CD14-positive monocyte (primary cell): ENCODE data around the gene LGI4. TPM values are rescaled to one million over a fixed set of nuclear protein-coding genes. Genes with fewer than 3 reads are reported as not detected.
"Not testable (repeated sequence)": the region's sequence is repeated elsewhere in the genome, so short reads cannot be mapped to it uniquely, and the experiment has no call there.

Experiments used
- DNase-seq, 3 donors: peaks; one replicate each; pipeline ENCODE4 v3.0.0-alpha.2; 2011 to 2022
- H2AFZ ChIP-seq: 2 replicates; pipeline ENCODE4 v1.6.0; 2012; ENCODE audit warnings: mild to moderate bottlenecking, low read depth, low read length, inconsistent platforms; ENCODE audit not compliant: insufficient read depth, poor library complexity, severe bottlenecking
- H3K27ac ChIP-seq, 2 donors: 1 replicate in 1 of 2; 2 replicates in 1 of 2; pipeline ENCODE4 v1.5.1; 2012 to 2013; ENCODE audit warnings: low read length in 2 of 2, control low read depth in 1 of 2, inconsistent platforms in 1 of 2, low read depth in 1 of 2, mild to moderate bottlenecking in 1 of 2
- H3K27me3 ChIP-seq, 2 donors: one replicate each; pipeline versions ENCODE4 v1.6.0 to v1.6.1; 2011 to 2013; ENCODE audit warnings: low read length in 2 of 2; ENCODE audit not compliant: control insufficient read depth in 2 of 2, insufficient read depth in 2 of 2
- H3K36me3 ChIP-seq, 2 donors: replicated peaks in 1 of 2; 1 replicate in 1 of 2; 2 replicates in 1 of 2; pipeline versions ENCODE4 v1.5.1 to v1.6.1; 2012 to 2013; ENCODE audit warnings: low read length in 2 of 2, control low read depth in 1 of 2, inconsistent platforms in 1 of 2, mild to moderate bottlenecking in 1 of 2; ENCODE audit not compliant: insufficient read depth in 2 of 2, control insufficient read depth in 1 of 2
- H3K4me1 ChIP-seq, 2 donors: 1 replicate in 1 of 2; 2 replicates in 1 of 2; pipeline versions ENCODE4 v1.5.1 to v1.6.1; 2012 to 2013; ENCODE audit warnings: low read length in 2 of 2, control low read depth in 1 of 2, inconsistent platforms in 1 of 2, mild to moderate bottlenecking in 1 of 2, moderate library complexity in 1 of 2; ENCODE audit not compliant: insufficient read depth in 2 of 2, control insufficient read depth in 1 of 2
- H3K4me2 ChIP-seq: replicated peaks from 2 replicates; pipeline ENCODE3; 2012; ENCODE audit warnings: low read length, moderate library complexity, mild to moderate bottlenecking; ENCODE audit not compliant: poor library complexity, severe bottlenecking; ENCODE audit errors: extremely low read depth
- H3K4me3 ChIP-seq, 3 experiments: fragments of 200-600 bp in 1 of 3; sonication (generic) in 1 of 3; replicated peaks in 1 of 3; 1 replicate in 2 of 3; 2 replicates in 1 of 3; pipeline ENCODE4 v1.5.1; 2011 to 2013; ENCODE audit warnings: low read length in 3 of 3, mild to moderate bottlenecking in 3 of 3, control low read depth in 2 of 3, low read depth in 2 of 3, inconsistent platforms in 1 of 3, moderate library complexity in 1 of 3
- H3K79me2 ChIP-seq: 2 replicates; pipeline ENCODE4 v1.6.0; 2012; ENCODE audit warnings: mild to moderate bottlenecking, control low read depth, inconsistent platforms, low read length, moderate library complexity; ENCODE audit not compliant: insufficient read depth
- H3K9ac ChIP-seq: 2 replicates; pipeline ENCODE4 v1.6.0; 2017; ENCODE audit warnings: low read length, mild to moderate bottlenecking; ENCODE audit not compliant: insufficient read depth, poor library complexity, severe bottlenecking
- H3K9me3 ChIP-seq, 2 donors: replicated peaks in 1 of 2; 1 replicate in 1 of 2; 2 replicates in 1 of 2; pipeline versions ENCODE4 v1.5.1 to v1.6.1; 2012 to 2013; ENCODE audit warnings: low read length in 2 of 2, control low read depth in 1 of 2; ENCODE audit not compliant: control insufficient read depth in 1 of 2, insufficient read depth in 1 of 2
- H4K20me1 ChIP-seq: 2 replicates; pipeline ENCODE4 v1.6.0; 2012; ENCODE audit warnings: mild to moderate bottlenecking, low read length, control low read depth, moderate library complexity; ENCODE audit not compliant: insufficient read depth
- H3K27ac Mint-ChIP-seq, 7 donors: one replicate each; pipeline ENCODE4 v1.8.0; 2020; ENCODE audit warnings: mild to moderate bottlenecking in 7 of 7, mixed read lengths in 7 of 7, moderate library complexity in 6 of 7, inconsistent platforms in 2 of 7
- H3K27me3 Mint-ChIP-seq, 3 donors: one replicate each; pipeline ENCODE4 v1.8.0; 2021 to 2022; ENCODE audit warnings: low read depth in 3 of 3, mild to moderate bottlenecking in 3 of 3, mixed read lengths in 3 of 3, moderate library complexity in 3 of 3, inconsistent platforms in 1 of 3
- H3K36me3 Mint-ChIP-seq, 2 donors: one replicate each; pipeline ENCODE4 v1.8.0; 2020; ENCODE audit warnings: mixed read lengths in 2 of 2, inconsistent platforms in 1 of 2, mild to moderate bottlenecking in 1 of 2
- H3K4me1 Mint-ChIP-seq: one replicate; pipeline ENCODE4 v1.8.0; 2020; ENCODE audit warnings: mild to moderate bottlenecking, mixed read lengths
- H3K4me3 Mint-ChIP-seq, 2 donors: one replicate each; pipeline ENCODE4 v1.8.0; 2020; ENCODE audit warnings: mild to moderate bottlenecking in 2 of 2, mixed read lengths in 2 of 2, moderate library complexity in 1 of 2
- H3K9me3 Mint-ChIP-seq, 7 donors: one replicate each; pipeline ENCODE4 v1.8.0; 2020 to 2022; ENCODE audit warnings: mixed read lengths in 7 of 7, mild to moderate bottlenecking in 6 of 7, moderate library complexity in 6 of 7, inconsistent platforms in 2 of 7
- WGBS: methylation state at CpG from one replicate; pipeline ENCODE4 v1.1.5; 2013; ENCODE audit warnings: missing lambda C conversion rate; ENCODE audit not compliant: insufficient coverage; 5-methylcytosine and 5-hydroxymethylcytosine counted together
- intact Hi-C, 2 donors: fragments of 100-400 bp; cut with micrococcal nuclease; formaldehyde crosslinking; loops; one replicate each; pipeline versions ENCODE4 v1.15.0 to v1.15.1; 2023
- polyA plus RNA-seq, 3 donors: library from polyadenylated mRNA; depleted of rRNA in 1 of 3; unstranded in 2 of 3; stranded (reverse) in 1 of 3; fragments of 300-500 nt in 2 of 3; fragments of >200 nt in 1 of 3; fragmentation: Illumina TruSeq in 2 of 3; gene quantifications; 1 replicate in 2 of 3; 2 replicates in 1 of 3; pipeline ENCODE4 v1.2.3, GENCODE V29; 2012 to 2021
- TF ChIP-seq, protein P1 (sequence below): fragments of 200-600 bp; IDR thresholded peaks from one replicate; pipeline ENCODE4 v1.8.0; 2022; ENCODE audit warnings: antibody characterized with exemption, mild to moderate bottlenecking

Gene LGI4
- polyA plus RNA-seq, 3 donors: 1.1 TPM; not detected in 2

DNA sequence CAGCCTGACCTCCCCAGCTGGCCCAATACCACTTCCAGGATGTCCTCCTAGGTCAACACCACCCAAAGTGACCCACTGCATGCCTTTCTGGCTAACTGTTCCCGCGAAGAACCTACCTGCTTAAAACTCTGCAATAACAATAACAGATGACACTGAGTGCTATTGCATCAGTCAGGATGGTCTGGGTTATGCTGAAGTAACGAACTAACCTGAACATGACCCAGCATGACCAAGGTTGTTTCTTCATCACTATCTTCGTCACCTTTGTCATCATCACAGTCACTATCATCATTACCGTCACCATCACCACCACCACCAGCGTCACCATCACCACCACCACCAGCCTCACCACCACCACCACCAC lies 29.8 kb downstream of the LGI4 start:
- peaks cover 4 to 11% (median 5%) of the 10 kb centered on the region in 3 donors for H3K27me3 Mint-ChIP-seq
- H3K9me3 ChIP-seq: peaks cover 12 to 17% of the 10 kb centered on the region in 2 donors
- H3K4me3 ChIP-seq: no peak overlapping the region
- no peaks in the 10 kb centered on the region for H3K27me3 ChIP-seq
- H4K20me1 ChIP-seq: no peaks in the 10 kb centered on the region
- no peak overlapping the region for H3K4me2 ChIP-seq
- TF ChIP-seq, protein P1, sequence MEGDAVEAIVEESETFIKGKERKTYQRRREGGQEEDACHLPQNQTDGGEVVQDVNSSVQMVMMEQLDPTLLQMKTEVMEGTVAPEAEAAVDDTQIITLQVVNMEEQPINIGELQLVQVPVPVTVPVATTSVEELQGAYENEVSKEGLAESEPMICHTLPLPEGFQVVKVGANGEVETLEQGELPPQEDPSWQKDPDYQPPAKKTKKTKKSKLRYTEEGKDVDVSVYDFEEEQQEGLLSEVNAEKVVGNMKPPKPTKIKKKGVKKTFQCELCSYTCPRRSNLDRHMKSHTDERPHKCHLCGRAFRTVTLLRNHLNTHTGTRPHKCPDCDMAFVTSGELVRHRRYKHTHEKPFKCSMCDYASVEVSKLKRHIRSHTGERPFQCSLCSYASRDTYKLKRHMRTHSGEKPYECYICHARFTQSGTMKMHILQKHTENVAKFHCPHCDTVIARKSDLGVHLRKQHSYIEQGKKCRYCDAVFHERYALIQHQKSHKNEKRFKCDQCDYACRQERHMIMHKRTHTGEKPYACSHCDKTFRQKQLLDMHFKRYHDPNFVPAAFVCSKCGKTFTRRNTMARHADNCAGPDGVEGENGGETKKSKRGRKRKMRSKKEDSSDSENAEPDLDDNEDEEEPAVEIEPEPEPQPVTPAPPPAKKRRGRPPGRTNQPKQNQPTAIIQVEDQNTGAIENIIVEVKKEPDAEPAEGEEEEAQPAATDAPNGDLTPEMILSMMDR: no peak
- 88% methylated on average over 4 of the region's 6 CpGs for WGBS
- H3K4me1 Mint-ChIP-seq: no peaks in the 10 kb centered on the region
- no peaks in the 10 kb centered on the region for H3K4me1 ChIP-seq
- intact Hi-C loops: no loop called here
- no peak overlapping the region for H3K27ac ChIP-seq
- H3K27ac Mint-ChIP-seq: no peak overlapping the region
- no peaks in the 10 kb centered on the region for H3K36me3 ChIP-seq
- no peak overlapping the region for H3K4me3 Mint-ChIP-seq
- no peaks in the 10 kb centered on the region for H3K36me3 Mint-ChIP-seq
- peaks cover 0 to 9% (median 2%) of the 10 kb centered on the region in 7 donors for H3K9me3 Mint-ChIP-seq
- no peak overlapping the region for H3K9ac ChIP-seq
- DNase-seq: no peak
- no peak overlapping the region for H2AFZ ChIP-seq
- H3K79me2 ChIP-seq: no peaks in the 10 kb centered on the region

DNA sequence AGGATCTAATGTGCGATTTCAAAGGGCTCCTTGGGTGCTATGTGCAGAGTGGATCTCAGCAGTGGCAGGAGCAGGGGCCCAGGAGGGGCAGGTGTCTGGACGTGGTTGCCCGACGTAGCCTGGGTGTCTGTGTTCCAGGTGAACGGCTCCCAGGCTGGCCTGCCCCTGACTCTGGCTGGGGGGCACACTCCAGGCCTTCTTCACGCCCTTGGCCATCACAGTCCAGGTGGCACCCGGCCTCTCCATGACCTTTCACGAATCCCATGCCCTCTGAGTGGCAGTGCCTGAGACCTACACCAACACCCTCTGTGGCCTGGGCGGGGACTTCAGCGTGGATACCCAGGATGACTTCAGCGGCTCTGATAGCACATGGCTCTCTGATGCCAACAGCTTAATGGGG lies 30.5 kb downstream of the LGI4 start:
- H3K27me3 Mint-ChIP-seq: peaks cover 0 to 7% (median 0%) of the 10 kb centered on the region in 3 donors
- H2AFZ ChIP-seq: no peak overlapping the region
- no peaks in the 10 kb centered on the region for H3K36me3 ChIP-seq
- H3K9me3 Mint-ChIP-seq: peaks cover 0 to 9% (median 2%) of the 10 kb centered on the region in 7 donors
- no peaks in the 10 kb centered on the region for H3K4me1 ChIP-seq
- H4K20me1 ChIP-seq: no peaks in the 10 kb centered on the region
- no peak overlapping the region for H3K27ac Mint-ChIP-seq
- no peak overlapping the region for H3K4me3 Mint-ChIP-seq
- no peaks in the 10 kb centered on the region for H3K36me3 Mint-ChIP-seq
- H3K4me2 ChIP-seq: no peak overlapping the region
- H3K27me3 ChIP-seq: no peaks in the 10 kb centered on the region
- no peak overlapping the region for H3K4me3 ChIP-seq
- H3K9me3 ChIP-seq: peaks cover 12 to 17% of the 10 kb centered on the region in 2 donors
- no peak for DNase-seq
- no peaks in the 10 kb centered on the region for H3K4me1 Mint-ChIP-seq
- no peaks in the 10 kb centered on the region for H3K79me2 ChIP-seq
- TF ChIP-seq, protein P1: no peak
- intact Hi-C loops: no loop called here
- WGBS: 99% methylated on average over 11 of the region's 11 CpGs
- no peak overlapping the region for H3K9ac ChIP-seq
- H3K27ac ChIP-seq: no peak overlapping the region

DNA sequence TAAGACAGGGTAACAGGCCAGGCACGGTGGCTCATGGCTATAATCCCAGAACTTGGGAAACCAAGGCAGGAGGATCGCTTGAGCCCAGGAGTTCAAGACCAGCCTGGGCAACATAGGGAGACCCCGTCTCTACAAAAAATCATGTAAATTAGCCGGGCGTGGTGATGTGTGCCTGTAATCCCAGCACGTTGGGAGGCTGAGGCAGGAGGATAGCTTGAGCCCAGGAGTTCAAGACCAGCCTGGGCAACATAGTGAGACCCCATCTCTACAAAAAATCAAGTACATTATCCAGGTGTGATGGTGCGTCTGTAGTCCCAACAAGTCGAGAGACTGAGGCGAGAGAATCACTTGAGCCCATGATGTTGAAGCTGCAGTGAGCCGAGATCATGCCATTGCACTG lies 31.2 kb downstream of the LGI4 start:
- H3K4me1 ChIP-seq, H3K4me3 Mint-ChIP-seq: not testable (repeated sequence)
- H3K27ac Mint-ChIP-seq: peak overlapping the region in 1 of 7 donors; percentile 11

More for the DNA sequence above, 31.2 kb downstream of the LGI4 start:
- H3K36me3 Mint-ChIP-seq, H3K36me3 ChIP-seq, H3K27me3 Mint-ChIP-seq, H3K9ac ChIP-seq, DNase-seq, intact Hi-C loops, H3K4me2 ChIP-seq, H4K20me1 ChIP-seq, H2AFZ ChIP-seq, H3K4me3 ChIP-seq, H3K27me3 ChIP-seq, H3K27ac ChIP-seq, H3K79me2 ChIP-seq, H3K4me1 Mint-ChIP-seq, H3K9me3 Mint-ChIP-seq: not testable (repeated sequence)
- 87% methylated on average over 9 of the region's 10 CpGs for WGBS
- H3K9me3 ChIP-seq: peaks cover 12 to 17% of the 10 kb centered on the region in 2 donors
